SKM-1 treated with dmso at 0.1 percent for 144 hours (cell line): ENCODE results near the gene RAB40C.

ENCODE experiments used
- DNase-seq: peaks from one replicate; lab custom pipeline; 2025; ENCODE audit not compliant: unreplicated experiment; lab: John Stamatoyannopoulos, UW

Gene RAB40C

DNA sequence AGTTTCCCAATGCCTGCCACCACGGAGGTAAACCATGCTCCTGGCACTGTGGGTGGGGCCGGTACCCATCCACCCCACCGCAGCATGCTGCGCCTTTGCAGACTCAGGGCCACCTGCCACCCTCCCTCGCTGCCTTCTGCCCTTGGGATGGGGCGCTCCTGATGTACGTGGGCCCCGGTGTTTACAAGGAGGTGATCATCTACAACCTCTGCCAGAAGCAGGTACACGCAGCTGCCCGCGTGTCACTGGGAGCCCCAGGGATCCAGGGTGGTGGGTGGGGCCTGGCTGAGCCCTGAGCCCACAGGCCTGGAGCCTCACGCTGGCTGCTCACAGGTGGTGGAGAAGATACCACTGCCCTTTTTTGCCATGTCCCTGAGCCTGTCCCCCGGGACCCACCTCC lies 76.7 kb downstream of the RAB40C start:
- DNase-seq = no peak

DNA sequence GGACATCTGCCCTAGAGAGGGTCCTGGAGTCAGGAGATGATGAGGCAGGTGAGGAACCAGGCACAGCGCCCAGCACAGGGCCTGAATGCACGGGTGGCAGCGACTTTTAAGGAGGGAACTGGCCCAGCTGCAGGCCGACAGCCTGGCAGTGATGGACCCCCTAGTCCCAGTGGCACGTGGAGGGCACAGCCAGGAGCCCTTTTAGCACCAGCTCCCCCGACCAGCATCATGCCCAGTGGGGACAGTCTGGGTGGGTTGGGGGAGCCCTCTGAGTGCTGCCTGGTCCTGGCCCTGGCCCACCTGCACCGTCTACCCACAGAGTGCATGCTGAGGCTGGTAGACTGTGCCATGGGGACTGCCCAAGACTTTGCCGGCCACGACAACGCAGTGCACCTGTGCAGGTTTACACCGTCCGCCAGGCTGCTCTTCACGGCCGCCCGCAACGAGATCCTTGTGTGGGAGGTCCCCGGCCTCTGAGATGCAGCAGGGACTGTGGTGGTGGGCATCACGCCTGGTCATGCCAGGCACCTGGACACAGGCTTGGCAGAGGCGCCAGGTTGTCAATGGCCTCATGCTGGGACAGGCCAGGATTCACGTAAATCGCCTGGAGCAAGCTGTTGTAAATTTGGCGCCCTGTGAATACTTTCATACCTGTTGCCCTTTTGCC lies 77.4 kb downstream of the RAB40C start:
- no peak for DNase-seq

DNA sequence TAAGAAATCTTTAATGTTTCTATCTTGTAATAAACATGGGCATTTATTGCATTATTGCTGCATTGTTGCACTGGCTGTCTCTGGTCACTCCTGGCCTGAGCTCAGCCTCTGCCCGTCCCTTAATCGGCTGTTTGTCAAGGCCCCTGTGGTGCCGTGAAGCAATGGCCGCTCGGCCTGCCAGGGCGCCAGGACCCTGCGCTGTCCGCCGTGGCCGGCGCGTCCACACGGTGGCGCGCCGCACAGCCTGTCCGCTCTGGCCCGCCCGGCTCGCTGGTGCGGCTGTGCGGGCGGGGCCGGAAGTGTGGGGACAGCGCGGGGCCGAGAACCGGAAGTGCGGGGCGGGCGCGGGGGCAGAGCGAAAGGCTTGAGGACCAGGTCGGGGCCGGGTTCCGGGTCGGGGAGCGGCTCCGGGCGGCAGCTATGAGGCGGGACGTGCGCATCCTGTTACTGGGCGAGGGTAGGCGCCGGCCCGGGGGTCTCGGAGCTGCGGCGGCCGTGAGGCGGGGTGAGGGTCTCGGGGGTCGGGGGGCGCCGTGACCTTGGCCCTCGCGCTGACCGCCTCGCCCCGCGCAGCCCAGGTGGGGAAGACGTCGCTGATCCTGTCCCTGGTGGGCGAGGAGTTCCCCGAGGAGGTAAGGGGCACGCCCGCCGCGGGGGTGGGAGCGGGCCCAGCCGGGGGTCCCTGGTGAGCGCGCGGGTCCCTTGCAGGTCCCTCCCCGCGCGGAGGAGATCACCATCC lies 78.1 kb downstream of the RAB40C start, which contains the start of gene RHOT2:
TSS of gene RHOT2 (plus strand) at position 353 of the 739 bp plus-strand sequence. CDS start at position 421, 68 bp downstream.
- peak; percentile 92 for DNase-seq

DNA sequence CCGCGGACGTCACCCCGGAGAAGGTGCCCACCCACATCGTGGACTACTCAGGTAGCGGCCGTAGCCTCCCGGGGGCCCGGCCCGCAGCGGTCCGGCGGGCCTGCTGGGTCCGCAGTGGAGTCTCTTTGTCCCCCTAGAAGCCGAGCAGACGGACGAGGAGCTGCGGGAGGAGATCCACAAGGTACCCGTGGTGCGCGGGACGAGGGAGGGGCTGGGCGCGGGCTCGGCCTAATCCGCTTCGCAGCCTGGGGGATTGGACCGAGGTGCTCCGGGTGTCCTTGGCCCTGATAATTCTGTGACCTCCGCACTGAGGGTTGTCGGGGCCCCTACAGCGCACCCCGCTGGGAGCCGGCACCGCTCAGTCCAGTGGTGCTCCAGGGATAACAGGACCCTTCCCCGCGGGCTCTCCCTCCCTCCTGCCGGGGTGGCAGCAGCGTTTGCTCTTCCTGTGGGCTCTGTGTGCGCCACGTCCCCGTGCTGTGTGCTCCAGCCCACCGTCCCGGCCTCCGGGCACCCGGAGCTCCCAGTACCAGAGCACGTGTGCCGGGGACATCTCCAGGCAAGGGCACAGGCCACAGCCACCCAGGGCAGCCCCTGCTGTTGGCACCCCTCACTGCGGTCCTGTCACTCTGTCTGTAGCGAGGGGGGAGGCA lies 78.8 kb downstream of the RAB40C start:
- no peak for DNase-seq

DNA sequence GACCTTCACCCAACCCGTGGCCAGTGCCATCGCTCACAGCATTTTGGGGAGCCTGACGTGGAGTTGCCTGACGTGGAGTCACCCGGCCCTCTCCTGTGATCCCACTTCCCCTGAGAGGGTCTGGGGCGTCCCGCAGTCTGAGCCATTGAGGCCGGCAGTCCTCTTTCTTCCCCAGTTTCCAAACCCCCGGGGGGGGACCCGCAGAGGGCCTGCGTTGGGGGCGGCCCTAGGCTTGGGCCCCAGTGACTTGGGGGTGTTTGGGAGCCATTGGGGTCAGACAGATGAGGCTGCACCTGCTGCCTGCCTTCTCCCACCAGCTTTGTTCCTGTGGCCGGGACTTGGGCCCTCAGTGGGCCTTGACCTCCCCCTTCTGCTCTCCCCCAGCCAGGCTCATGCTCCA lies 79.8 kb downstream of the RAB40C start:
- no peak for DNase-seq

DNA sequence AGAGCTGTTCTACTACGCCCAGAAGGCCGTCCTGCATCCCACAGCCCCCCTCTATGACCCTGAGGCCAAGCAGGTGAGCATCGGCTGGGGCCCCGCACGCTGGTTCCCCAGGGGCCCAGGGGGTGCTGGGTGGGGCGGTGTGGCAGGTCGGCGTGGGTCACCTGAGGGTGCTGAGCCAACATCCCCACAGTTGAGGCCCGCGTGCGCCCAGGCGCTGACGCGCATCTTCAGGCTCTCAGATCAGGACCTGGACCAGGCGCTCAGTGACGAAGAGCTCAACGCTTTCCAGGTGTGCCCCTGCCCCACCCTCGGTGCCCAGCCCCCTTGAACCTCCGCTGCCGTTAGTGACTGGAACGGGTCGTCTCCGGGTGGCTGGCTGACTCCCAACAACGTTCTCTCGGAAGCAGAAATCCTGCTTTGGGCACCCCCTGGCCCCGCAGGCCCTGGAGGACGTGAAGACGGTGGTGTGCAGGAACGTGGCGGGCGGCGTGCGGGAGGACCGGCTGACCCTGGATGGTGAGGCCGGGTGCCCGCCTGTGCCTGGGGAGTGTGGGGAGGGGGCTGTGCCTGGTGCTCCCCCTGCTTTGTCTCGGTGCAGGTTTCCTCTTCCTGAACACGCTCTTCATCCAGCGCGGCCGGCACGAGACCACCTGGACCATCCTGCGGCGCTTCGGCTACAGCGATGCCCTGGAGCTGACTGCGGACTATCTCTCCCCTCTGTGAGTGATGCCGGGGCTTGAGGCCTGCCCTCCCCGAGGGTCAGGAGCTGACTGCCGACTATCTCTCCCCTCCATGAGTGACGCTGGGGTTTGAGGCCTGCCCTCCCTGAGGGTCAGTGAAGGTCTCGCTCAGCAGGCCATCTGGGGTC lies 80.9 kb downstream of the RAB40C start:
- DNase-seq = no peak

DNA sequence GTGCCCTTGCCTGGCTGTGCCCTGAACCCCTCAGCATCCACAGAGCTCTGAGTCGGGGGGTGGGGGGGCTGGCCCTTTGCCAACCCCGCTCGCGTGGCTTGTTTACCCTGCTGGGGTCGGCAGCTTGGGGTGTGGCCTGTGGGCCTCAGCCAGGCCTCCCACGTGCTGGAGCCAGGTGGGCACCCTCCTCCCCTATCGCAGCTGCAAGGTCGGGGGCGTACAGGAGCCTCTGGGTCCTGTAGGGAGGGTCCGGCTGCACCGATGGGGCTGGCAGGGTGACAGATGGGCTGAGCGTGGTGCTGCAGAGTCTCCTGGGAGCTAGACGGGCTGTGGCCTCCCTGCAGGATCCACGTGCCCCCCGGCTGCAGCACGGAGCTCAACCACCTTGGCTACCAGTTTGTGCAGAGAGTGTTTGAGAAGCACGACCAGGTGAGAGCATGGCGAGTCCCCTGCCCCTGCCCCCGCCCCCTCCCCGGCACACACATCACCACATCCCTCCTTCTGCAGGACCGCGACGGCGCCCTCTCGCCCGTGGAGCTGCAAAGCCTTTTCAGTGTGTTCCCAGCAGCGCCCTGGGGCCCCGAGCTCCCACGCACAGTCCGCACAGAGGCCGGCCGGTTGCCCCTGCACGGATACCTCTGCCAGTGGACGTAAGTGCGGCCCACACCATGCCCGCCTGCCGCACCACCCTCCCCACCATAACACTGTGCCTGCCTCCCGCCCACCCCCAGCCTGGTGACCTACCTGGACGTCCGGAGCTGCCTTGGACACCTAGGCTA lies 81.7 kb downstream of the RAB40C start:
- no peak for DNase-seq

DNA sequence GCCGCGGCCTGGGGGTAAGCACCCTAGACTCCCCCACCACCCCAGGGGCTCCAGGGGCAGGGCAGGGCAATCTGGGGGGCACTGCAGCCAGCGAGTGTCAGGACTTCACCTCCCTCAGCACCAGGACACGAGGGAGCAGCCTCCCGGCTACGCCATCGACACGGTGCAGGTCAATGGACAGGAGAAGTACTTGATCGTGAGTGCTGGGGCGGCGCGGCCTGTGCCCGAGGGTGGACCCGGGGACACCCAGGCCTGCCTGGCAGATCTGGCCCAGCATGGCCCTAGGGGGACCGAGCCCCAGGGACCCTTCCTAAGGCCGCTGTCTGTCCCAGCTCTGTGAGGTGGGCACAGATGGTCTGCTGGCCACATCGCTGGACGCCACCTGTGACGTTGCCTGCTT lies 82.5 kb downstream of the RAB40C start:
- DNase-seq = no peak

DNA sequence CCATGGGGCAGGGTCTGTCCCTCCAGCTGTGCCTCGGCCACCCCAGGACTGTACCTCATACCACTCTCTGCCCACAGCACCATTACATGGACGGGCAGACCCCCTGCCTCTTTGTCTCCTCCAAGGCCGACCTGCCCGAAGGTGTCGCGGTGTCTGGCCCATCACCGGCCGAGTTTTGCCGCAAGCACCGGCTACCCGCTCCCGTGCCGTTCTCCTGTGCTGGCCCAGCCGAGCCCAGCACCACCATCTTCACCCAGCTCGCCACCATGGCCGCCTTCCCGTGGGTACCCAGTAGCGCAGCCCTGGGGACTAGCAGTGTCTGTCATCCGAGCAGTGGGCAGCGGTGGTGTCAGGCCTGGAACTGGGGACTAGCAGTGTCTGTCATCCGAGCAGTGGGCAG lies 83.0 kb downstream of the RAB40C start:
- DNase-seq = no peak

DNA sequence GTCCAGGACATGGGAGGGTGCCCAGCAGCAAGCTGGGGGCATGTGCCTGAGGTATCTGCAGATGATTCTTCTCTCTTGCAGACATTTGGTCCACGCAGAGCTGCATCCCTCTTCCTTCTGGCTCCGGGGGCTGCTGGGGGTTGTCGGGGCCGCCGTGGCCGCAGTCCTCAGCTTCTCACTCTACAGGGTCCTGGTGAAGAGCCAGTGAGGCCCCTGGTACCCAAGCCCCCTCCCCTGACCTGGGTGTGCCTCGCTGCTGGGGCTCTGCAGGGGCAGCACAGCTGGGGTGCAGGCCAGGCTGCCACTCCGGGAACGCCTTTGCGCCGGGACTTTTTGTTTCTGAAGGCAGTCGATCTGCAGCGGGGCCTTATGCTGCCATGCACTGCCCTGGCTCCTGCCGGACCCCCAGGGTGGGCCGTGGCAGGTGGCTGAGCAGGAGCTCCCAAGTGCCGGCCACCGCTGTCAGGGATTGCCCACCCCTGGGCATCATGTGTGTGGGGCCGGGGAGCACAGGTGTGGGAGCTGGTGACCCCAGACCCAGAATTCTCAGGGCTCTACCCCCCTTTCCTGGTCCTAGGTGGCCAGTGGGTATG lies 83.6 kb downstream of the RAB40C start:
- no peak for DNase-seq

DNA sequence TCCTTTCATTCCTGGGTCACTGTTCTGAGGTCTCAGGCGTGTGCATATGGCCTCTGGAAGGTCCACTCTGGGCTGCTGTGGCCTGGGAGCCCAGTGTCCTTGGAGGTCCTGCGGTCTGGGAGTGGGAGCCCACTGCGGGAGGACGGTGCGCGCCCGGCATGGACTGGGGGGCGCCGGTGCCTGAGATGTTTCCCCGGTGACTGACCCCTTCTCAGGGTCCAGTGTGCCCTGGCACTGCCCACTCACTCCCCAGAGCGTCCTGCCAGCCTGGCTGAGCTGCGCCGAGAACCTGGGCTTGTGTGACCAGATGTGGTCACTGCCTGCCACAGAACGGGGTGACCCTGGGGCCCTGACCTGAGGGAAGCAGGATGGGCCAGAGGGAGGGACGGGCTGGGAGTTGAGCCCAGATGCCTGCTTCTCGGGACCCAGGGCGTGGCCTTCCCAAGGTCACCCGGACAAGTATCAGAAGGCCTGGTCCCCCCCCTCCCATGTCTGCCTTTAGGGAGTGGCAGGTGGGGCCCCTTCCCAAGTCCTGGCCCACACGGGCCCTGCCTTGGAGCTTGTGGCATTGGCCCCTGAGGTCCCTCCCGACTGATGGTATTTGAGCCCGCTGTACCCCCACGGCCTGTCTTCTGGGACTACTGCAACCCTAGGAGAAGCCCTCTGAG lies 84.5 kb downstream of the RAB40C start:
- no peak for DNase-seq

DNA sequence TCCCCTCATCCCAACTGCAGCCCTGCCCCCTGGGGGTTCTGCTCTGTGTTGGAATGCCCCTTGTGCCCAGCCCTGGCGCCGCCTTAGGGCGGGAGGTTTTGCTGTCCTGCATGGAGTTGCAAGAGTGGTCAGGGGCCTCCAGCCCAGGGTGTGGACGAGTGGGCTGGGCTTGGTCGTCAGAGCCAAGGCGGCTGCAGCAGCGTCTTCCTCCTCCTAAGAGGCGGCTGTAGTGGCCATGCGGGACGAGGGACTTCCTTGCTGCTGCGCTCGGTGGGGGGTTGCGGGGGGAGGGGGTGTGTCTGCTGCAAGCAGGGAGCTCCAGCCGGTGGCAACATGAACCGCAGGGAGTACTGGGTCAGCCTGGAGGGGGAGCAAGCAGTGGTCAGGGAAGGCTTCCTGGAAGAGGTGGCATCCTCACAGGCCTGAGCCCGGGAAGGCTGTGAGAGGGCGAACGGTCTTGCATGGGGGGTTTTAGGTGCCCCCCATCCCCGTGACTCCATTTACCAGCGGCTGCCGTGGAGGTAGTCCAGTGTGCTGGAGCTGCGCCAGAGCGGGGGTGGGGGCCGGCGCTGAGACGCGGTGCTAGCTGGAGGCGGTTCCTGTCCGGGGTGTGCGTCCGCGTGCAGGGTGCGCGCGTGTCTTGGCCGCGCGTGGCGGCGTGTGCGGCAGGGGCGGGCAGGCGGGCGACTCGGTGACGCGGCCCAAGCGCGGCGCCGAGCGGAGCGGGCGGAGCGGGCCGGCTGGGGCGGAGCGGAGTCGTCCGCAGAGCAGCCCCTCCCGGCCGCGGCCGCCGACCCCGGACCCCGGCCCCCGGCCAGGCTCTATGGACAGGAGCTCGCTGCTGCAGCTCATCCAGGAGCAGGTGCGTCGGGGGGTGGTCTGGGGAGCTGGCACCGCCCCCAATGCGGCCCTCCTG lies 85.4 kb downstream of the RAB40C start, which contains the start of gene RHBDL1:
TSS of gene RHBDL1 (plus strand) at position 704 of the 916 bp plus-strand sequence. CDS start at position 824, 120 bp downstream.
- no peak for DNase-seq

DNA sequence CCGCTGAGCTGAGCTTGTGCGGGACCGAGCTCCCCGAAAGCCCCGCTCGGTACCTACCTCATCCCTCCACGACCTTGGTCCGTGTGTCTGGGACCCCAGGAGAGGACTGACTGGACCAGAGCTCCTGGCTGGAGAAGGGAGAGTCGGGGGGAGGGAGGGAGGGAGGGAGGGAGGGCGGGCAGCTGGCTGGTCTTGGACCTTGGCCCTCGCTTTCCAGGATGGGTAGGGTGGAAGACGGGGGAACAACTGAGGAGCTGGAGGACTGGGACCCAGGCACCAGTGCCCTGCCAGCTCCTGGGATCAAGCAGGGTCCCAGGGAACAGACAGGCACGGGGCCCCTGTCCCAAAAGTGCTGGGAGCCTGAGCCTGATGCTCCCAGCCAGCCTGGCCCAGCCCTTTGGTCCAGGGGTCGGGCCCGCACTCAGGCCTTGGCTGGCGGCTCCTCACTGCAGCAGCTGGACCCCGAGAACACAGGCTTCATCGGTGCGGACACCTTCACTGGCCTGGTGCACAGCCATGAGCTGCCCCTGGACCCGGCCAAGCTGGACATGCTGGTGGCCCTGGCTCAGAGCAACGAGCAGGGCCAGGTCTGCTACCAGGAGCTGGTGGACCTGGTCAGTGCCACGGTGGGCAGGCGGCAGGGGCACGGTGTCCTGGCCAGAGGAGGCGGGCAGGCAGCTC lies 86.2 kb downstream of the RAB40C start:
- DNase-seq = no peak

DNA sequence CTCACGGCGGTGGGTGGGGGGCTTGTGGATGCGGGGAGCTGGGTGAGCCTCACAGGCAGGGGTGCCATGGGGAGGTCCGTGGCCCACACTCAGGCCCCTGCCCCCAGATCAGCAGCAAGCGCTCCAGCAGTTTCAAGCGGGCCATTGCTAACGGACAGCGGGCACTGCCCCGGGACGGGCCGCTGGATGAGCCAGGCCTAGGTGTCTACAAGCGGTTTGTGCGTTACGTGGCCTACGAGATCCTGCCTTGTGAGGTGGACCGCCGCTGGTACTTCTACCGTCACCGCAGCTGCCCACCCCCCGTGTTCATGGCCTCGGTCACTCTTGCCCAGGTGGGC lies 86.7 kb downstream of the RAB40C start:
- DNase-seq = no peak

DNA sequence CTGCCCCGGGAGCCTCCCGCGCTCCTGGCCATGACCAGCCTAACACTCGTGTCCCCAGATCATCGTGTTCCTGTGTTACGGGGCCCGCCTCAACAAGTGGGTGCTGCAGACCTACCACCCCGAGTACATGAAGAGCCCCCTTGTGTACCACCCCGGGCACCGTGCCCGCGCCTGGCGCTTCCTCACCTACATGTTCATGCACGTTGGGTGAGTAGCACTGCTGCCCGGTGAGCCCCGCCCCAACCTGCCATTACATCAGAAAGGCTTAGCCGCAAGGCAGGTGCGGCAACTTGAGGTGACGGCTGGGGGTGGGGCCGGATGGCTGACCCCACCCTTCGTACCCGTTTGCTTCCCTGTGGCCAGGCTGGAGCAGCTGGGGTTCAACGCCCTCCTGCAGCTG lies 87.0 kb downstream of the RAB40C start:
- DNase-seq = no peak

DNA sequence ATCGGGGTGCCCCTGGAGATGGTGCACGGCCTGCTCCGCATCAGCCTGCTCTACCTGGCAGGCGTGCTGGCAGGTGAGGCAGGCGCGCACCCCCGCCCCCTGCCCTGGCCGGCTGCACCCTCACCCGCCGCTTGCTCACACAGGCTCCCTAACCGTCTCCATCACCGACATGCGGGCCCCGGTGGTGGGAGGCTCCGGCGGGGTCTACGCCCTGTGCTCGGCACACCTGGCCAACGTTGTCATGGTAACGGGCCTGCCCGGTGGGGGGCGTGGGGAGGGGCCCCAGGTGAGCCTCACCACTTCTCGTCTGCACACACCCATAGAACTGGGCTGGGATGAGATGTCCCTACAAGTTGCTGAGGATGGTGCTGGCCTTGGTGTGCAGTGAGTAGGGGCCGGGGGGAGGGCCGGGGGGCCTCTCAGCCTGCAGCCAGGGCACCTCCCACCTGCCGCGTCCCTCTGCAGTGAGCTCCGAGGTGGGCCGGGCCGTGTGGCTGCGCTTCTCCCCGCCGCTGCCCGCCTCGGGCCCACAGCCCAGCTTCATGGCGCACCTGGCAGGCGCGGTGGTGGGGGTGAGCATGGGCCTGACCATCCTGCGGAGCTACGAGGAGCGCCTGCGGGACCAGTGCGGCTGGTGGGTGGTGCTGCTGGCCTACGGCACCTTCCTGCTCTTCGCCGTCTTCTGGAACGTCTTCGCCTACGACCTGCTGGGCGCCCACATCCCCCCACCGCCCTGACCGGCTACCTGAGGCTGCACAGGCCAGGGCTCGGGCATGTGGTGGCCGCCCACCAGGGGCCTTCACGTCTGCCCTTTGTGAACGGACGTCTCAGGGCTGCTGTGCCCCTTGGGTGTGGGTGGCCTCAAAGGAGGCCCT lies 87.7 kb downstream of the RAB40C start:
- DNase-seq = no peak
